IMR-90 (cell line): ENCODE measurements around the gene IZUMO2. TPM values are rescaled to one million over a fixed set of nuclear protein-coding genes. Genes with fewer than 3 reads are reported as not detected.

Experiments used
- ATAC-seq: fragments of 200-7000 bp; cut with Tn5 transposase; 2 replicates; pipeline ENCODE4 v1.9.1; 2020; ENCODE audit warnings: low read depth, mild to moderate bottlenecking, moderate library complexity
- BruUV-seq: library from RNA; stranded (reverse); fragments of 400-500 nt; replicated peaks from 2 replicates; lab custom pipeline; 2021; lab: Mats Ljungman, UMichigan
- CTCF ChIA-PET: fragments of 300-600 bp; formaldehyde crosslinking; extraction: SDS; loops from one replicate; lab custom pipeline; 2021; ENCODE audit warnings: antibody characterized with exemption; lab: Yijun Ruan, JAX
- POLR2A ChIA-PET: fragments of 300-600 bp; sonication (Branson Sonifier 250); formaldehyde crosslinking; loops from one replicate; lab custom pipeline; 2022; ENCODE audit warnings: antibody characterized with exemption; ENCODE audit not compliant: unreplicated experiment; lab: Charles Lee
- DNase-seq: peaks from one replicate; pipeline ENCODE4 v3.0.0; 2013
- H2AFZ ChIP-seq: replicated peaks from 2 replicates; pipeline ENCODE3; 2013; ENCODE audit warnings: low read length, mild to moderate bottlenecking; ENCODE audit not compliant: poor library complexity
- H2AK5ac ChIP-seq: 2 replicates; pipeline ENCODE4 v1.6.1; 2013; ENCODE audit warnings: low read depth, low read length, inconsistent platforms
- H2AK9ac ChIP-seq: replicated peaks from 2 replicates; pipeline ENCODE3; 2013; ENCODE audit warnings: mild to moderate bottlenecking, low read depth, low read length, moderate library complexity; ENCODE audit not compliant: poor library complexity
- H2BK120ac ChIP-seq: 2 replicates; pipeline ENCODE4 v1.6.1; 2013; ENCODE audit warnings: low read depth, low read length, inconsistent platforms
- H2BK15ac ChIP-seq: 3 replicates; pipeline ENCODE4 v1.6.1; 2013; ENCODE audit warnings: low read depth, low read length, inconsistent platforms
- H2BK20ac ChIP-seq: 2 replicates; pipeline ENCODE4 v1.6.1; 2013; ENCODE audit warnings: low read depth, mild to moderate bottlenecking, inconsistent platforms, low read length, moderate library complexity
- H2BK5ac ChIP-seq: 2 replicates; pipeline ENCODE4 v1.6.1; 2013; ENCODE audit warnings: mild to moderate bottlenecking, low read depth, low read length, inconsistent platforms; ENCODE audit not compliant: poor library complexity, severe bottlenecking
- H3K14ac ChIP-seq: replicated peaks from 2 replicates; pipeline ENCODE4 v1.6.1; 2013; ENCODE audit warnings: low read depth, low read length, inconsistent platforms
- H3K18ac ChIP-seq: 2 replicates; pipeline ENCODE4 v1.6.1; 2013; ENCODE audit warnings: low read depth, low read length, control low read depth
- H3K23ac ChIP-seq: 2 replicates; pipeline ENCODE4 v1.6.1; 2013; ENCODE audit warnings: low read depth, low read length, inconsistent platforms
- H3K27ac ChIP-seq: 2 replicates; pipeline ENCODE4 v1.5.1; 2013; ENCODE audit warnings: mild to moderate bottlenecking, control low read depth, low read length; ENCODE audit not compliant: insufficient read depth
- H3K27me3 ChIP-seq: 2 replicates; pipeline ENCODE4 v1.6.1; 2013; ENCODE audit warnings: low read length; ENCODE audit not compliant: control insufficient read depth, insufficient read depth
- H3K36me3 ChIP-seq: 2 replicates; pipeline ENCODE4 v1.6.1; 2013; ENCODE audit warnings: low read length, mixed read lengths; ENCODE audit not compliant: control insufficient read depth, insufficient read depth
- H3K4ac ChIP-seq: 2 replicates; pipeline ENCODE4 v1.6.1; 2013; ENCODE audit warnings: low read depth, low read length, inconsistent platforms
- H3K4me1 ChIP-seq: 2 replicates; pipeline ENCODE4 v1.6.1; 2013; ENCODE audit warnings: low read length, mixed read lengths; ENCODE audit not compliant: control insufficient read depth, insufficient read depth
- H3K4me2 ChIP-seq: 2 replicates; pipeline ENCODE4 v1.6.1; 2013; ENCODE audit warnings: low read depth, mild to moderate bottlenecking, control low read depth, low read length, moderate library complexity
- H3K4me3 ChIP-seq: 2 replicates; pipeline ENCODE4 v1.5.1; 2013; ENCODE audit warnings: low read depth, mild to moderate bottlenecking, control low read depth, low read length, moderate library complexity; ENCODE audit not compliant: insufficient read depth
- H3K56ac ChIP-seq: 2 replicates; pipeline ENCODE4 v1.6.1; 2013; ENCODE audit warnings: low read length, inconsistent platforms; ENCODE audit not compliant: insufficient read depth; ENCODE audit errors: extremely low read depth
- H3K79me1 ChIP-seq, 2 experiments: 2 replicates each; pipeline ENCODE4 v1.6.1; 2013; ENCODE audit warnings: low read length in 2 of 2, inconsistent platforms in 1 of 2, low read depth in 1 of 2
- H3K9ac ChIP-seq: 2 replicates; pipeline ENCODE4 v1.6.1; 2013; ENCODE audit warnings: low read depth, low read length, control low read depth
- H3K9me1 ChIP-seq: 2 replicates; pipeline ENCODE4 v1.6.1; 2013; ENCODE audit warnings: low read length, inconsistent platforms; ENCODE audit not compliant: insufficient read depth
- H3K9me3 ChIP-seq: 2 replicates; pipeline ENCODE4 v1.6.1; 2013; ENCODE audit warnings: low read length; ENCODE audit not compliant: control insufficient read depth, insufficient read depth
- H4K20me1 ChIP-seq: 2 replicates; pipeline ENCODE4 v1.6.1; 2013; ENCODE audit warnings: low read length, inconsistent platforms; ENCODE audit not compliant: insufficient read depth
- H4K5ac ChIP-seq: 2 replicates; pipeline ENCODE4 v1.6.1; 2013; ENCODE audit warnings: mild to moderate bottlenecking, low read depth, low read length, control low read depth
- H4K8ac ChIP-seq, 2 experiments: 2 replicates each; pipeline ENCODE4 v1.6.1; 2013; ENCODE audit warnings: low read depth in 2 of 2, low read length in 2 of 2, control low read depth in 1 of 2, inconsistent platforms in 1 of 2
- H4K91ac ChIP-seq: 2 replicates; pipeline ENCODE4 v1.6.1; 2013; ENCODE audit warnings: low read depth, low read length, inconsistent platforms; ENCODE audit not compliant: insufficient read depth
- BHLHE40 ChIP-seq: fragments of 150-350 bp; IDR thresholded peaks from 2 replicates; pipeline ENCODE4 v1.6.1; 2016; ENCODE audit warnings: mild to moderate bottlenecking, low read depth, low read length
- CEBPB ChIP-seq: IDR thresholded peaks from 2 replicates; pipeline ENCODE4 v1.6.1; 2012; ENCODE audit warnings: low read depth, low read length, improper control_type of control experiment
- CHD1 ChIP-seq: IDR thresholded peaks from 2 replicates; pipeline ENCODE4 v1.6.1; 2012; ENCODE audit warnings: low read depth, low read length, improper control_type of control experiment
- FOS ChIP-seq: fragments of 150-350 bp; IDR thresholded peaks from 2 replicates; pipeline ENCODE4 v1.6.1; 2016; ENCODE audit warnings: low read depth, low read length
- MAFK ChIP-seq: IDR thresholded peaks from 2 replicates; pipeline ENCODE4 v1.6.1; 2012; ENCODE audit warnings: low read depth, low read length, improper control_type of control experiment
- MAZ ChIP-seq: IDR thresholded peaks from 2 replicates; pipeline ENCODE4 v1.6.1; 2012; ENCODE audit warnings: low read depth, mild to moderate bottlenecking, low read length, improper control_type of control experiment, moderate library complexity, borderline replicate concordance
- MXI1 ChIP-seq: IDR thresholded peaks from 2 replicates; pipeline ENCODE4 v1.6.1; 2012; ENCODE audit warnings: low read depth, mild to moderate bottlenecking, low read length, moderate library complexity, borderline replicate concordance
- NFE2L2 ChIP-seq: fragments of 150-350 bp; IDR thresholded peaks from 2 replicates; pipeline ENCODE4 v1.6.1; 2016; ENCODE audit warnings: low read depth, mild to moderate bottlenecking, low read length
- POLR2A ChIP-seq: IDR thresholded peaks from 2 replicates; pipeline ENCODE4 v1.6.1; 2012; ENCODE audit warnings: mild to moderate bottlenecking, low read depth, low read length
- RAD21 ChIP-seq: IDR thresholded peaks from 2 replicates; pipeline ENCODE4 v1.6.1; 2012; ENCODE audit warnings: low read length, improper control_type of control experiment
- RCOR1 ChIP-seq: IDR thresholded peaks from 2 replicates; pipeline ENCODE4 v1.6.1; 2012; ENCODE audit warnings: mild to moderate bottlenecking, low read length, improper control_type of control experiment; ENCODE audit not compliant: insufficient replicate concordance
- RFX5 ChIP-seq: IDR thresholded peaks from 2 replicates; pipeline ENCODE4 v1.8.0; 2012; ENCODE audit warnings: low read depth, mild to moderate bottlenecking, low read length, moderate library complexity
- SMC3 ChIP-seq: fragments of 150-350 bp; IDR thresholded peaks from 2 replicates; pipeline ENCODE4 v1.6.1; 2016; ENCODE audit warnings: low read depth, mild to moderate bottlenecking, antibody characterized with exemption, low read length, moderate library complexity
- WGBS, 2 experiments: methylation state at CpG; one replicate each; pipeline versions ENCODE4 v1.1.5 to v1.1.7; 2013; ENCODE audit warnings: missing lambda C conversion rate in 2 of 2; ENCODE audit not compliant: insufficient read length in 1 of 2; ENCODE audit errors: extremely low coverage in 2 of 2; 5-methylcytosine and 5-hydroxymethylcytosine counted together
- dilution Hi-C: fragments of 300-500 bp; cut with HindIII; formaldehyde crosslinking; loops from one replicate; pipeline ENCODE4 v1.14.3; 2018; ENCODE audit warnings: low sequenced_read_pairs; ENCODE audit not compliant: unreplicated experiment
- in situ Hi-C: fragments of 300-500 bp; cut with MboI; formaldehyde crosslinking; loops from 3 replicates; pipeline ENCODE4 v1.14.3; 2019; ENCODE audit warnings: low sequenced_read_pairs, inconsistent platforms, mixed read lengths
- intact Hi-C: fragments of 100-400 bp; cut with micrococcal nuclease; formaldehyde crosslinking; loops from 2 replicates; pipeline ENCODE4 v1.10.0; 2022
- polyA plus RNA-seq, 3 experiments: library from polyadenylated mRNA; depleted of rRNA; stranded (reverse); fragments of >200 nt; gene quantifications; 2 replicates each; pipeline ENCODE4 v1.2.3, GENCODE V29; 2012; ENCODE audit warnings: low replicate concordance in 1 of 3
- total RNA-seq: library from RNA; depleted of rRNA; stranded (reverse); fragments of >200 nt; gene quantifications from 2 replicates; pipeline ENCODE4 v1.2.3, GENCODE V29; 2012
- TF ChIP-seq, protein P1 (sequence below): fragments of 150-350 bp; IDR thresholded peaks from 2 replicates; pipeline ENCODE4 v1.6.1; 2016; ENCODE audit warnings: low read depth, mild to moderate bottlenecking, low read length, moderate library complexity, borderline replicate concordance
- TF ChIP-seq, protein P2 (sequence below): fragments of 150-350 bp; IDR thresholded peaks from 2 replicates; pipeline ENCODE4 v1.6.1; 2017; ENCODE audit warnings: mild to moderate bottlenecking, antibody characterized with exemption, low read length, low read depth
- TF ChIP-seq, protein P3 (sequence below): conservative IDR thresholded peaks from 2 replicates; pipeline ENCODE4 v1.5.1; 2012; ENCODE audit warnings: mild to moderate bottlenecking, low read depth, low read length, improper control_type of control experiment

IZUMO2 gene
- total and polyA plus RNA-seq, 2 of the 4 experiments (the other 2 are of a cell fraction): not detected

DNA sequence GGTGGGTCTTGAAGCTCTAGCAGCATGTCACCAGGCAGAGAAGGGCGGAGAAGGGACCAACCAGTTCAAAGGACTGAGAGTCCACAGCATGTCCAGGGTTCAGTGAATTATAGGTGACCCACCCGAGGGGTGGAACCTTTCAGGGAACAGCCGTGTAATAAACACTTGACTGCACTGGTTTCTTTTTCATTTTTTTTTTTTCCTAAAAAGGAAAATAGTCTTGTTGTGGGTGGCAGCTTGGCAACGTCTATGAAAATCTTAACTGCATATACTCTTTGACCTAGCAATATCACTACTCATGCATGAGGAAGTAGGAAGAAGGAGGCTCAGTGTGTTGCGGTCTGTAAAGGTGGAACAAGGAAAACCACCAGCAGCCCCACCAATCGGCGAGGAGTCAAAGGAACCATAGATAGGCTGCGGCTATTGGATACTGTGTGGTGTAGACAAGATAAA lies 27.4 kb upstream of the IZUMO2 start:
- Histone ChIP-seq H3K27me3 (no peaks in the 10 kb centered on the region), H3K9me1 (no peaks in the 10 kb centered on the region), H3K27ac (no peak overlapping the region), H2BK5ac (no peak overlapping the region), H3K4ac (no peak overlapping the region), H3K4me3 (no peak overlapping the region), H4K20me1 (no peaks in the 10 kb centered on the region), H3K4me1 (no peaks in the 10 kb centered on the region), H3K79me1 (no peaks in the 10 kb centered on the region), H3K9ac (no peak overlapping the region), H4K5ac (no peak overlapping the region), H3K9me3 (peaks cover 14% of the 10 kb centered on the region), H2AK9ac (no peak overlapping the region), H4K8ac (no peak overlapping the region), H2BK20ac (no peak overlapping the region), H2BK120ac (no peak overlapping the region), H2AK5ac (no peak overlapping the region), H3K4me2 (no peak overlapping the region), H4K91ac (no peak overlapping the region), H2AFZ (no peak overlapping the region), H3K14ac (no peak overlapping the region), H3K56ac (no peak overlapping the region), H3K36me3 (no peaks in the 10 kb centered on the region), H3K23ac (no peak overlapping the region), H3K18ac (no peak overlapping the region), H2BK15ac (no peak overlapping the region)
- WGBS, 2 experiments: 73% methylated on average over 3 of the region's 8 CpGs; no CpG with 5 or more reads in 1 of the 2 experiments
- CTCF ChIA-PET: no interaction called here
- POLR2A ChIA-PET: no interaction called here
- TF ChIP-seq POLR2A: no peak
- TF ChIP-seq, protein P1, sequence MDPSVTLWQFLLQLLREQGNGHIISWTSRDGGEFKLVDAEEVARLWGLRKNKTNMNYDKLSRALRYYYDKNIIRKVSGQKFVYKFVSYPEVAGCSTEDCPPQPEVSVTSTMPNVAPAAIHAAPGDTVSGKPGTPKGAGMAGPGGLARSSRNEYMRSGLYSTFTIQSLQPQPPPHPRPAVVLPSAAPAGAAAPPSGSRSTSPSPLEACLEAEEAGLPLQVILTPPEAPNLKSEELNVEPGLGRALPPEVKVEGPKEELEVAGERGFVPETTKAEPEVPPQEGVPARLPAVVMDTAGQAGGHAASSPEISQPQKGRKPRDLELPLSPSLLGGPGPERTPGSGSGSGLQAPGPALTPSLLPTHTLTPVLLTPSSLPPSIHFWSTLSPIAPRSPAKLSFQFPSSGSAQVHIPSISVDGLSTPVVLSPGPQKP: no peak
- TF ChIP-seq, protein P2, sequence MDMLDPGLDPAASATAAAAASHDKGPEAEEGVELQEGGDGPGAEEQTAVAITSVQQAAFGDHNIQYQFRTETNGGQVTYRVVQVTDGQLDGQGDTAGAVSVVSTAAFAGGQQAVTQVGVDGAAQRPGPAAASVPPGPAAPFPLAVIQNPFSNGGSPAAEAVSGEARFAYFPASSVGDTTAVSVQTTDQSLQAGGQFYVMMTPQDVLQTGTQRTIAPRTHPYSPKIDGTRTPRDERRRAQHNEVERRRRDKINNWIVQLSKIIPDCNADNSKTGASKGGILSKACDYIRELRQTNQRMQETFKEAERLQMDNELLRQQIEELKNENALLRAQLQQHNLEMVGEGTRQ: no peak
- no peak for TF ChIP-seq RFX5
- TF ChIP-seq FOS: no peak
- no peak for TF ChIP-seq NFE2L2
- TF ChIP-seq MXI1: no peak
- no peak for TF ChIP-seq MAZ
- TF ChIP-seq, protein P3, sequence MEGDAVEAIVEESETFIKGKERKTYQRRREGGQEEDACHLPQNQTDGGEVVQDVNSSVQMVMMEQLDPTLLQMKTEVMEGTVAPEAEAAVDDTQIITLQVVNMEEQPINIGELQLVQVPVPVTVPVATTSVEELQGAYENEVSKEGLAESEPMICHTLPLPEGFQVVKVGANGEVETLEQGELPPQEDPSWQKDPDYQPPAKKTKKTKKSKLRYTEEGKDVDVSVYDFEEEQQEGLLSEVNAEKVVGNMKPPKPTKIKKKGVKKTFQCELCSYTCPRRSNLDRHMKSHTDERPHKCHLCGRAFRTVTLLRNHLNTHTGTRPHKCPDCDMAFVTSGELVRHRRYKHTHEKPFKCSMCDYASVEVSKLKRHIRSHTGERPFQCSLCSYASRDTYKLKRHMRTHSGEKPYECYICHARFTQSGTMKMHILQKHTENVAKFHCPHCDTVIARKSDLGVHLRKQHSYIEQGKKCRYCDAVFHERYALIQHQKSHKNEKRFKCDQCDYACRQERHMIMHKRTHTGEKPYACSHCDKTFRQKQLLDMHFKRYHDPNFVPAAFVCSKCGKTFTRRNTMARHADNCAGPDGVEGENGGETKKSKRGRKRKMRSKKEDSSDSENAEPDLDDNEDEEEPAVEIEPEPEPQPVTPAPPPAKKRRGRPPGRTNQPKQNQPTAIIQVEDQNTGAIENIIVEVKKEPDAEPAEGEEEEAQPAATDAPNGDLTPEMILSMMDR: no peak
- no peak for TF ChIP-seq MAFK
- TF ChIP-seq CHD1: no peak
- TF ChIP-seq SMC3: no peak
- no peak for TF ChIP-seq RCOR1
- TF ChIP-seq RAD21: no peak
- no peak for TF ChIP-seq BHLHE40
- TF ChIP-seq CEBPB: no peak
- dilution Hi-C loops: no loop called here
- ATAC-seq: no peak
- intact Hi-C loops: no loop called here
- BruUV-seq: no TSS peak
- DNase-seq: no peak
- in situ Hi-C loops: no loop called here
